ENCODE data around the gene SNED1. TPM values are rescaled to one million over a fixed set of nuclear protein-coding genes. Genes with fewer than 3 reads are reported as not detected.

The SNED1 gene
- total RNA-seq, 1 donor from 2014 or later, result 2.8 TPM

GRCh38 chr2:240966906-240967680, 31.3 kb upstream of the SNED1 start:
- H3K27ac Mint-ChIP-seq (ENCODE audit: unreplicated experiment), result no peak overlapping the region
- peaks cover 2% of the 10 kb centered on the region for H3K4me1 Mint-ChIP-seq (ENCODE audit: low read depth, unreplicated experiment)
- peaks cover 6% of the 10 kb centered on the region for H3K9me3 Mint-ChIP-seq (ENCODE audit: unreplicated experiment)
- peaks cover 4% of the 10 kb centered on the region for H3K27me3 Mint-ChIP-seq (ENCODE audit: unreplicated experiment)
- no peak overlapping the region for H3K4me3 Mint-ChIP-seq (ENCODE audit: unreplicated experiment)
- no peak for DNase-seq
- TF ChIP-seq, protein P1, sequence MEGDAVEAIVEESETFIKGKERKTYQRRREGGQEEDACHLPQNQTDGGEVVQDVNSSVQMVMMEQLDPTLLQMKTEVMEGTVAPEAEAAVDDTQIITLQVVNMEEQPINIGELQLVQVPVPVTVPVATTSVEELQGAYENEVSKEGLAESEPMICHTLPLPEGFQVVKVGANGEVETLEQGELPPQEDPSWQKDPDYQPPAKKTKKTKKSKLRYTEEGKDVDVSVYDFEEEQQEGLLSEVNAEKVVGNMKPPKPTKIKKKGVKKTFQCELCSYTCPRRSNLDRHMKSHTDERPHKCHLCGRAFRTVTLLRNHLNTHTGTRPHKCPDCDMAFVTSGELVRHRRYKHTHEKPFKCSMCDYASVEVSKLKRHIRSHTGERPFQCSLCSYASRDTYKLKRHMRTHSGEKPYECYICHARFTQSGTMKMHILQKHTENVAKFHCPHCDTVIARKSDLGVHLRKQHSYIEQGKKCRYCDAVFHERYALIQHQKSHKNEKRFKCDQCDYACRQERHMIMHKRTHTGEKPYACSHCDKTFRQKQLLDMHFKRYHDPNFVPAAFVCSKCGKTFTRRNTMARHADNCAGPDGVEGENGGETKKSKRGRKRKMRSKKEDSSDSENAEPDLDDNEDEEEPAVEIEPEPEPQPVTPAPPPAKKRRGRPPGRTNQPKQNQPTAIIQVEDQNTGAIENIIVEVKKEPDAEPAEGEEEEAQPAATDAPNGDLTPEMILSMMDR (IDR thresholded peaks at IDR 0.05; ENCODE audit: partially characterized antibody, unreplicated experiment), result no peak
- no peaks in the 10 kb centered on the region for H3K36me3 Mint-ChIP-seq (ENCODE audit: unreplicated experiment)

DNA sequence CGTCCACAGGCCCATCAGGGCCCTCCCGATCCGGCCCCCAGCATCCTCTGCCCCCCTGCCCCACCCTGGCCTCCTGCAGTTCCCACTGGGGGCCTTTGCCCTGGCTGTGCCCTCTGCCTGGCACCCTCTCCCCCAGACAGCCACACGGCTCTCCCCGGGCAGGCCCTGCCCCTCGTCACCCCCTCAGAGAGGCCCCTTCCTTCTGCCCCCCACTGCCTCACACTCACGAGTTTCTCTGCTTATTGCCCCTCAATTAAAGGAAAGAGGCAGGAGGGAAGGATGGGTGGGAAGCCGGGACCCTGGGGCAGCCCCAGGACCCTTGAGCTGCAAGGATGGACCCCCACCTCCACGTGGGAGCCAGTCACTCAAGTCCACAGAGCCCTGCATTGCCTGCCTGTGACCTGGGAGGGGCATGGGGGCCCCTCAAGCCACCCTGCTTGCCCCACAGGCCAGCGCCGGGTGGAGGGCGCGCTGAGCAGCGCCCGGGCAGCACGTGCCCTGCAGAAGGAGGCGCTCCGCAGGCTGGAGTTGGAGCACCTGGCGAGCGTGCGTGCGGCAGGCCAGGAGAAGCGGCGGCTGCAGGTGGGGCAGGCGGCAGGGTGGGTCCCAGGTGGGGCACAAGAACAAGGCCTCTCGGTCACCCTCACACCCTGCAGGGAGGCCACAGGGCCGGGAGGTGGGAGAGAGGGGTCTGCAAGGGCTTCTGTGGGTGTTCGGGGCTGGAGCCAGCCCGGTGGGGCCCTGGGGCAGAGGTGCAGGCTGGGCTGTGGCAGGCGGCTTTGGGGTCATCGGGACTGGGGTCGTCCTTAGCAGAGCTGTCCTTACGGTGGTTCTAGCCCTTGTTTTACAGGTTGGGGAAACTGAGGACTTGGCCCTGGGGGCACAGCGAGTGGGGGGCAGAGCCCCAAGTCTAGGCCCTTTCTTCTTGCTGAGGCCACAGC, 30.5 kb upstream of the SNED1 start:
- Mint-ChIP-seq H3K36me3 (ENCODE audit: unreplicated experiment) (no peaks in the 10 kb centered on the region), H3K4me3 (ENCODE audit: unreplicated experiment) (no peak overlapping the region), H3K9me3 (ENCODE audit: unreplicated experiment) (peaks cover 6% of the 10 kb centered on the region), H3K27me3 (ENCODE audit: unreplicated experiment) (peaks cover 2% of the 10 kb centered on the region), H3K4me1 (ENCODE audit: low read depth, unreplicated experiment) (no peaks in the 10 kb centered on the region), H3K27ac (ENCODE audit: unreplicated experiment) (no peak overlapping the region)
- TF ChIP-seq, protein P1 (IDR thresholded peaks at IDR 0.05; ENCODE audit: partially characterized antibody, unreplicated experiment), result no peak
- no peak for DNase-seq

- H3K9me3 Mint-ChIP-seq (ENCODE audit: unreplicated experiment), result peaks cover 6% of the 10 kb centered on the region
- H3K4me3 Mint-ChIP-seq (ENCODE audit: unreplicated experiment), result no peak overlapping the region
- H3K36me3 Mint-ChIP-seq (ENCODE audit: unreplicated experiment), result no peaks in the 10 kb centered on the region
- TF ChIP-seq, protein P1 (IDR thresholded peaks at IDR 0.05; ENCODE audit: partially characterized antibody, unreplicated experiment), result no peak
- peaks cover 2% of the 10 kb centered on the region for H3K27me3 Mint-ChIP-seq (ENCODE audit: unreplicated experiment)
- peak; percentile 23 for DNase-seq
- no peaks in the 10 kb centered on the region for H3K4me1 Mint-ChIP-seq (ENCODE audit: low read depth, unreplicated experiment)
- no peak overlapping the region for H3K27ac Mint-ChIP-seq (ENCODE audit: unreplicated experiment)
Measured at GRCh38 chr2:240968731-240969624, 29.4 kb upstream of the SNED1 start.

DNA sequence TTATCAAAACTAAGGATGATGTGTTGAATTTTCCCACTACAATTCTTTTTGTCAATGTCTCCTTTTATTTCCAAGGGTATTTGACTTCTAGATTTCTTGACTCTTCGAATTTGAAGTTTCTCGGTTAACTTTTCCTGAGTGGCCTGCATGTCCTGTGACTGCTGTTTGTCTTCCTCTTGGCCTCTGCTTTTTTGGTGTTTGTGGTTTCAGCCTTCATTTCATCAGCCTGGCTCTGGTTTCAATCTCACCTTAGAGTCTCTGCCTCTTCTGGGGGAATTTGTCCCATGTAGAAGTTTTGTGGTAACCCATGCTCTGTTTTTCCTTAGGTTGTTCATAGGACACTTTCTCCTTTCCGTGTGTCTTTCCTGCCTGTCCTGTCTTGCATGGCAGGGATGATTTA, 28.3 kb upstream of the SNED1 start:
- H3K27ac Mint-ChIP-seq (ENCODE audit: unreplicated experiment), result peak overlapping the region; percentile 14
- TF ChIP-seq, protein P1 (IDR thresholded peaks at IDR 0.05; ENCODE audit: partially characterized antibody, unreplicated experiment), result no peak
- H3K4me3 Mint-ChIP-seq (ENCODE audit: unreplicated experiment), result no peak overlapping the region
- H3K4me1 Mint-ChIP-seq (ENCODE audit: low read depth, unreplicated experiment), result no peaks in the 10 kb centered on the region
- DNase-seq, result no peak
- H3K9me3 Mint-ChIP-seq (ENCODE audit: unreplicated experiment), result peaks cover 6% of the 10 kb centered on the region
- H3K27me3 Mint-ChIP-seq (ENCODE audit: unreplicated experiment), result peaks cover 2% of the 10 kb centered on the region
- no peaks in the 10 kb centered on the region for H3K36me3 Mint-ChIP-seq (ENCODE audit: unreplicated experiment)

Measured in glutamatergic neuron (in vitro differentiated cells).